HG02884 (cell line): ENCODE results near the gene TNFRSF1B.

Experiments
- ATAC-seq: cut with Tn5 transposase; IDR thresholded peaks from one replicate; pipeline ENCODE4 v1.9.1; 2021; ENCODE audit warnings: mild to moderate bottlenecking, moderate library complexity; ENCODE audit not compliant: unreplicated experiment

Gene TNFRSF1B

DNA sequence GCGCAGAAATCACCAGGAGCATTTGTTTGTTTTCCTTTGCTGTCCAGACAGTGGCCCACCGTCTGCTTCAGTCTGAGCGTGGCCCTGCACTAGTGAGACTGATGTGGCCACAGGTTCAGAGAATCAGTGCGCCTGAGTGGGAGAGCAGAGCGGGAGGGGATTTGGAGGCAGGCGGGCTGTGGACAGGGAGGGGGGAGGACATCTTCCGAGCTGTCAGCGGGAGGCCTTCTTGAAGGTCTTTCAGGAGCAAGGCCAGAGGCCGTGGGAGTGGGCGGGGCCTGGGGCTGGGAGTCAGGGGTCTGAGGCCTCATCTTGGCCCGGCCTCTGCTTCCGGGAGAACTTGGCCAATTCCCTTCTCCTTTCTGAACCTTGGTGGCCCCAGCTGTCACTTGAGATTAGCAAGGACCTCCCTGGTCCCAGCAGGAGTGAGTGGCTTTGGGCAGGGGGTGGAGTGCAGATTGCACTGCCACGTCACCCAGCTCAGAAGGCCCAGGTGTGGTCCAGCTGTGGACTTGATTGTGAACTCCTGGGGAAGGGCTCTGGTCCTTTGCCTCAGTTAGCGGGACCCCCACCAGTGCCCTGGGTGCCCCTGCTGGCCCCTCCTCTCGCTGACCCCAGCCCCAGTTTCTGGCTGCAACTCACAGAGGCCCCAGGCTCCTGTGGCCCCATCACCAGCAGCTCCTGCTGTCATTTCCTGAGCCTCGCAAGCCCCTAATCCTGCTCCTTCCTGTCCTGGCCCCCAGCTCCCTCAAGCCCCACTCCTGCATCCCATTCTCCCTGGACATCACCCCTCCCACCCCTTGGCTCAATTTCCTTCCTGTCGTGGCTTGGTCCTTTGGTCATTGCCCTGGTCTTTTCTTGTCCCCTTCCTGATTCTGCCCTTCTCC, 8.4 kb downstream of the TNFRSF1B start:
- ATAC-seq = no peak

DNA sequence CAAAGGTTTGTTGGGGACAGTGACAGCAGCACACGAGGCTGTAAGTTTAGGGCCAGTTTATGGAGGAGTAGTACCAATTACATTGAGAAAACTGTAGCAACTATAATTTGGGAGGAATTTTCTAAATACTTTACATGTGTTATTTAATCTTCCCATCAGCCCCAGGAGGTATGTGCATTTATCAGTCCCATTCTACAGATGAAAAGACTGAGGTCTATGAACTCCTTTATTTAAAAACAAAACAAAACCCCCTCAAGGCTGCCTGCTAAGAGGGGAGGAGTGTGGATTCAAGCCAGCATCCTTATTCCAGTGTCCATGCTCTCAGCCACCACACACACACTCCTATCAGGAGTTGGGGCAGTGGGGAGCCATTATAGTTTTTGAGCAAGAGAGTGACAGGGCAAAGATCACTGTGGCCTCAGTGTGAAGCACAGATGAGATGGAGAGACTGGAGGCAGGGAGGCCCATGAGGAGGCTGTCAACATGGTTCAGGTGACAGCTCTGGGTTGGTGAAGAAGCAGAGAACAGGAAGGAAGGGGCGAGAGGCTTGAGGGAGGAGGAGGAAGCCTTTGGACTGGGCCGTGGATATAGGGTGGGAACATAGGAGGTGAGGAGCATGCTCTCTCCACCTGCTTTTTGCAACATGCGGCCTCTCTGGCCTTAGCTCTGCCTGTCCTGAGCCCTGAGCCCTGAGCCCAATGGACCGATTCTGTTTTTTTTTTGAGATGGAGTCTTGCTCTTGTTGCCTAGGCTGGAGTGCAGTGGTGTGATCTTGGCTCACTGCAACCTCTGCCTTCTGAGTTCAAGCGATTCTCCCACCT, 9.7 kb downstream of the TNFRSF1B start:
- no peak for ATAC-seq

GRCh38 chr1:12177156-12177998, 10.6 kb downstream of the TNFRSF1B start:
- no peak for ATAC-seq

GRCh38 chr1:12177999-12178441, 11.2 kb downstream of the TNFRSF1B start:
- no peak for ATAC-seq

DNA sequence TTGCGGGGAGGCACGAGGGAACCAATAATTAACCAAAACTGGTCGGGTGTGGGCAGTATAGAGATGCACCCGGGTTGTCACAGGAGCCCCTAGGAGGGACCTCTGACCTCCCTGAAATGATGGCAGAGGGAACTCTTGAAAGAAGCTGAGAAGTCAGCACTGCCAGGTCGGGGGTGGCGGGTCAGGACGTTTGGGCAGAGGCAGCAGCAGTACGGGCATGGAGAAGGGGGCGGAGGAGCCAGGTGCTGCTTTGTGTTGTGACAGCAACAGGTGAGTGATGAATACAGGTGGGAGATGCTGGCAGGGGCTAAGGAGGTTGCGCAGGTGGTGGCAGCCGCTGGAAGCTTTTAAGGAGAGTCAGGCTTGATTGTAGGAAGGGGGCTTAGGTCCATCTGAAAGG, 11.7 kb downstream of the TNFRSF1B start:
- no peak for ATAC-seq

DNA sequence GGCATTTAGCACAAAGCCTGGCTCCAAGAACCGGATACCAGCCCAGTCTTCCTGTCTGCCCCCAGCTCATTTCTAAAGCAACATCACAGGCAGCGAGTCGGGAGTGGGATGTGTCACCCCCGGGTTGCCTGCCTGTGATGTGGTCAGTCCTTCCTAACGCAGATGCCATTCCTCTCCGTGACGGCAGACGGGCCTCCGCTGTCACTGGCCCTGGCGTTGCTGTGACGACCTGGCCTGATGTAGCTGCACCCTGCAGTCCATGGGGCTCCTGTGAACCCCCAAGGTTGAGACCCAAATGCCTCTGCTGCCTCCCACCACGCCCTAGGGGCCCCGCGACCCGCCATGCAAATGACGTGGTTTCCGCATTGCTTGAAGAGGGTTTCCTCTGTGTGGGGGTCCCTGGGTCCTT, 12.3 kb downstream of the TNFRSF1B start:
- ATAC-seq = no peak

- no peak for ATAC-seq
These were observed 12.9 kb downstream of the TNFRSF1B start for GRCh38 chr1:12179676-12180075.

DNA sequence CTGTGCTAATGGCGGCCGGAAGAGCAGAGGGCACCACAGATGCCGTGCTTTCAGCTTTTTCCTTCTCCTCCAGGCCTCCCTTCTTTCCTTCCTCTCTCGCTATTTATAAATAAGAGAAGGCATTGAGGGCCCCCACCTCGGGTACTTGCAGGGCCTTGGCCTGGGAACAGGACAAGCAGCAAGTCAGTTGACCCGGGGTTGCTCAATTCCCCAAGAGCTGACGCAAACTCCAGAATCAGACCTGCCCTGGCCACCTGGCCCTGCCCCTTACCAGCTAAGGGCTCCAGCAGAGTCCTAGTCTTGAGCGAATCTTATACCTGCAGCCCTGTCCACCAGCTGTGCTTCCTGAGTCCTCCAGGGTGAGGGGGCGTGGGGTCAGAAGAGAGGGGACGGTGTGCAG, 13.5 kb downstream of the TNFRSF1B start:
- ATAC-seq = no peak

DNA sequence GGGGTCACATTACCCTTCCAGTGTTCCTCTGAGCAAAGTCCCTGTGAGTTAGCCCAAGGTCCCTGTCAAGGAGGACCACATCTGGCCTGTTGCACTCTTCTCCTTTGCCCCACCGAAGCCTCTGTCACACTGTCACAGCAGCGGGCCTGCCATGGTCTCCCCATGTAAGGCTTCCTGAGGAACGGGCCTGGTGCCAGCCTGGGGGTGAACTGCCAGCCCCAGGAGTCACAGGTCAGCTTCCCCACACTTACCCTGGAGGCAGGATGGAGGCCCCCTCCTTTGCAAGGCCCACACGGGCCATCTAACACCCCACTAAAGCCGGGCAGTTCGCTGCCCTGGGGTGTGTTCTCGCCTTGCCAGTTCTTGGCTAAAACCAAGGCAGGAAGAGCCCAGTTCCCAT, 14.1 kb downstream of the TNFRSF1B start:
- ATAC-seq = no peak

- no peak for ATAC-seq
These were observed 14.8 kb downstream of the TNFRSF1B start for GRCh38 chr1:12181568-12181967.

GRCh38 chr1:12182410-12182984, 15.7 kb downstream of the TNFRSF1B start:
- no peak for ATAC-seq

DNA sequence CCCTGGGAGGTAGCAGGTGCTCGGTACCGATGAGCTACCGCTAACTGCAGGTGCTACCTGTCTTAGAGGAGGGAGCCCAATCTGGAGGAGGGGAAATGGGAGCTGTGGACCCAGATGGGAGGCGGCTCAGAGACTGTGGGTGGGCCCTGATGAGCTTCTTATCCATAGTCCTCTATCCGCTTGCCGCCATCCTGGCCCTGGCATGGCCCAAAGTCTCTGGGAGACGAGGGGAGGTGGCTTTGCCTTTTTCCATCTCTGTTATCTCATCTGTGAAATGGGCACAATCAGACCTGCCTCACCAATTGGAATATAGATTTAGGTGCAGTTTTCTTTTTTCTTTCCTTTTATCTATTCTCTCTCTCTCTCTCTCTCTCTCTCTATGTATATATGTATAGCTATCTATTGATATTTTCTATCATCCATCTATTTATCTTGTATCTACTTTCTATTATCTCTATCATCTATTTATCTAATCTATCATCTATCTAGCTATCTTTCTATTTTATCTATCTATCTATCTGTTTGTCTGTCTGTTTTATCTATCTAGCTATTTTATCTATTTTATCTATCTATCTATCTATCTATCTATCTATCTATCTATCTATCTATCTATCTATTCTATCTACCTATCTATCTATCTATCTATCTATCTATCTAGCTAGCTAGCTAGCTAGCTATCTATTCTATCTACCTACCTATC, 16.5 kb downstream of the TNFRSF1B start:
- no peak for ATAC-seq

- no peak for ATAC-seq
These were observed 17.4 kb downstream of the TNFRSF1B start for GRCh38 chr1:12184008-12184681.

GRCh38 chr1:12185036-12185917, 18.5 kb downstream of the TNFRSF1B start:
- ATAC-seq = no peak

DNA sequence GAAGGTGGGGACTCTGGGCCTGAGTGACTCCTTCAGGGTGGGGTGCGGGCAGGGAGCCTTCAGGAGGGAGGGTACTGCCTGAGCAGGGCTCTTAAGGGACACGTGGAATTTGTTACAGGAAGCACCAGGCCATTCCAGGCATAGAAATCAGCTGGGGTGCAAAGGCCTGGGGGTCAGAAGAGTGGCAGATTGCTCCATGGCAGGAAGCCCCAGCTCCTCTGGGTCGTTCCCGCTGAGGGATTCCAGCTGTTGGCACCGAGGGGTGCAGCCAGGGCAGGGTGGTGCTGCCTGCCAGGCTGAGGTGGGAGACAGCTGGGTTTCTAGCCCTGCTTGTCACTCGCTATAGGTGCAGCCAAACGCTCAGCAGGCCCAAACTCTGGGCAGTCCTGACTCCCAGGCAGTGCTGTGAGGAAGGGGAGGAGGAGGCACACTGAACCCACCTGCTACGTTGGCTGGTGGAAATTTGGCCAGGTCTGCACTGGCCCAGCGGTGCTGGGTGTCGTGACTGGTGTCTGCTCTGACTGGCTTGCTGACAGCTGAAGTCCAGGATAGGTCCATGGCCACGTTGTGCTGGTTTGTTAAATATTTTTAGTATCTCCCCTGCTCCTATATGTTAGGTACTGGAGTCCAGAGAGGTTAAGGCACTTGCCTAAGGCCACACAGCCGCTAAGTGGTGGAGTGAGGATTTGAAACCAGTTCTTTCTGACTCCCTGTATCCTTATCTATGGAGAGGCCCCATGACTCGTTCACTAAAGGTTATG, 19.3 kb downstream of the TNFRSF1B start:
- ATAC-seq = no peak

GRCh38 chr1:12186679-12186985, 19.8 kb downstream of the TNFRSF1B start:
- ATAC-seq = no peak

GRCh38 chr1:12188115-12188514, 21.3 kb downstream of the TNFRSF1B start:
- ATAC-seq = no peak
